ENCODE results near the gene PLXNC1. TPM values are rescaled to one million over a fixed set of nuclear protein-coding genes. Genes with fewer than 3 reads are reported as not detected.

Gene PLXNC1
- total and polyA plus RNA-seq, 2 of the 8 experiments (the other 6 are each of a cell fraction or from before 2014, with no cell fraction given): 0.83 to 2.0 TPM

- TF ChIP-seq, protein P1, sequence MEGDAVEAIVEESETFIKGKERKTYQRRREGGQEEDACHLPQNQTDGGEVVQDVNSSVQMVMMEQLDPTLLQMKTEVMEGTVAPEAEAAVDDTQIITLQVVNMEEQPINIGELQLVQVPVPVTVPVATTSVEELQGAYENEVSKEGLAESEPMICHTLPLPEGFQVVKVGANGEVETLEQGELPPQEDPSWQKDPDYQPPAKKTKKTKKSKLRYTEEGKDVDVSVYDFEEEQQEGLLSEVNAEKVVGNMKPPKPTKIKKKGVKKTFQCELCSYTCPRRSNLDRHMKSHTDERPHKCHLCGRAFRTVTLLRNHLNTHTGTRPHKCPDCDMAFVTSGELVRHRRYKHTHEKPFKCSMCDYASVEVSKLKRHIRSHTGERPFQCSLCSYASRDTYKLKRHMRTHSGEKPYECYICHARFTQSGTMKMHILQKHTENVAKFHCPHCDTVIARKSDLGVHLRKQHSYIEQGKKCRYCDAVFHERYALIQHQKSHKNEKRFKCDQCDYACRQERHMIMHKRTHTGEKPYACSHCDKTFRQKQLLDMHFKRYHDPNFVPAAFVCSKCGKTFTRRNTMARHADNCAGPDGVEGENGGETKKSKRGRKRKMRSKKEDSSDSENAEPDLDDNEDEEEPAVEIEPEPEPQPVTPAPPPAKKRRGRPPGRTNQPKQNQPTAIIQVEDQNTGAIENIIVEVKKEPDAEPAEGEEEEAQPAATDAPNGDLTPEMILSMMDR (IDR thresholded peaks at IDR 0.05; ENCODE audit: control extremely low read depth in 1 of 3, insufficient read depth in 1 of 3, low read depth in 1 of 3, low read length in 3 of 3): no peak
- TF ChIP-seq KDM4A (IDR thresholded peaks at IDR 0.05; ENCODE audit: low read depth, low read length, severe bottlenecking) (no peak), RBBP5 (IDR thresholded peaks at IDR 0.05; ENCODE audit: borderline replicate concordance, low read depth, low read length) (no peak), CBX8 (IDR thresholded peaks at IDR 0.05; ENCODE audit: borderline replicate concordance, low read depth, low read length) (no peak), RNF2 (IDR thresholded peaks at IDR 0.05; ENCODE audit: borderline replicate concordance, low read depth, low read length, missing control alignments, poor library complexity, severe bottlenecking) (no peak)
Measured at GRCh38 chr12:94143951-94144350, 4.4 kb upstream of the PLXNC1 start (continued).
